Endothelial cell of umbilical vein (primary cell): ENCODE results near the gene SESTD1.

ENCODE experiments used
- EZH2 ChIP-seq: IDR thresholded peaks from 2 replicates; pipeline ENCODE4 v1.6.1; 2012; ENCODE audit warnings: borderline replicate concordance, low read depth, mild to moderate bottlenecking, moderate library complexity, low read length, inconsistent platforms; ENCODE audit not compliant: severe bottlenecking
- FOS ChIP-seq: IDR thresholded peaks from 2 replicates; pipeline ENCODE4 v1.6.1; 2011; ENCODE audit warnings: mild to moderate bottlenecking, low read length, moderate library complexity, borderline replicate concordance; ENCODE audit not compliant: insufficient read depth
- JUN ChIP-seq: IDR thresholded peaks from 2 replicates; pipeline ENCODE4 v1.6.1; 2011; ENCODE audit warnings: borderline replicate concordance, low read depth; ENCODE audit not compliant: insufficient read length, insufficient read depth
- MYC ChIP-seq: IDR thresholded peaks from one replicate; pipeline ENCODE4 v1.6.1; 2011; ENCODE audit warnings: mild to moderate bottlenecking, low read depth, low read length
- POLR2A ChIP-seq: IDR thresholded peaks from 2 replicates; pipeline ENCODE4 v1.6.1; 2012; ENCODE audit warnings: low read depth, mild to moderate bottlenecking, control low read depth, low read length
- POLR2AphosphoS5 ChIP-seq: IDR thresholded peaks from 2 replicates; pipeline ENCODE4 v1.6.1; 2012; ENCODE audit warnings: low read depth, mild to moderate bottlenecking, control low read depth, low read length, moderate library complexity; ENCODE audit not compliant: insufficient read depth
- TF ChIP-seq, protein P1 (sequence below), 2 donors: IDR thresholded peaks; 1 replicate in 1 of 2; 2 replicates in 1 of 2; pipeline ENCODE4 v1.5.1; 2011; ENCODE audit warnings: low read length in 2 of 2, mild to moderate bottlenecking in 2 of 2, moderate library complexity in 2 of 2, control low read depth in 1 of 2, inconsistent platforms in 1 of 2, low read depth in 1 of 2; ENCODE audit not compliant: insufficient read depth in 1 of 2; ENCODE audit errors: extremely low read depth in 1 of 2

DNA sequence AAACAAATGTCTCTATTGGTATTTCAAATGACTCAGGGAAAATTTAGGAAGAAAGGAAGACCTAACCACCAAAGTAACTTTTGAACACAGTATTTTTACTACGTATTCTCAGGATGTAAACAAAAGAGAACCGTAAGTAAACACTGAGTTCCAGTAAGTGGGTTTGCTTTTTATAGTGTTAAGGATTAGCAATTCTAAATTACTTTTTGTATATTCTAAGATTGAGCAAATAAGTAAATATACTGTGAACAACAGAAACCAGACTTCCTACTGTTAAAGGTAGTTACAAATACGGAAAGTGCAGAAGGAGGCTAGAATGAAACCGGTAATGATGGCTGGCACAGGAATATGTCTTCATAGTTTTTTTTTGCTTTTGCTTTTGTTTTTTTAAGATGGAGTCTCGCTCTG, 31.5 kb downstream of the SESTD1 start:
- TF ChIP-seq, protein P1, sequence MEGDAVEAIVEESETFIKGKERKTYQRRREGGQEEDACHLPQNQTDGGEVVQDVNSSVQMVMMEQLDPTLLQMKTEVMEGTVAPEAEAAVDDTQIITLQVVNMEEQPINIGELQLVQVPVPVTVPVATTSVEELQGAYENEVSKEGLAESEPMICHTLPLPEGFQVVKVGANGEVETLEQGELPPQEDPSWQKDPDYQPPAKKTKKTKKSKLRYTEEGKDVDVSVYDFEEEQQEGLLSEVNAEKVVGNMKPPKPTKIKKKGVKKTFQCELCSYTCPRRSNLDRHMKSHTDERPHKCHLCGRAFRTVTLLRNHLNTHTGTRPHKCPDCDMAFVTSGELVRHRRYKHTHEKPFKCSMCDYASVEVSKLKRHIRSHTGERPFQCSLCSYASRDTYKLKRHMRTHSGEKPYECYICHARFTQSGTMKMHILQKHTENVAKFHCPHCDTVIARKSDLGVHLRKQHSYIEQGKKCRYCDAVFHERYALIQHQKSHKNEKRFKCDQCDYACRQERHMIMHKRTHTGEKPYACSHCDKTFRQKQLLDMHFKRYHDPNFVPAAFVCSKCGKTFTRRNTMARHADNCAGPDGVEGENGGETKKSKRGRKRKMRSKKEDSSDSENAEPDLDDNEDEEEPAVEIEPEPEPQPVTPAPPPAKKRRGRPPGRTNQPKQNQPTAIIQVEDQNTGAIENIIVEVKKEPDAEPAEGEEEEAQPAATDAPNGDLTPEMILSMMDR (IDR thresholded peaks at IDR 0.05; ENCODE audit: extremely low read depth in 1 of 2, insufficient read depth in 1 of 2, low read depth in 1 of 2, low read length in 2 of 2): no peak
- TF ChIP-seq POLR2A: no peak
- TF ChIP-seq EZH2: no peak
- no peak for TF ChIP-seq POLR2AphosphoS5
- TF ChIP-seq FOS: no peak
- TF ChIP-seq MYC: no peak
- TF ChIP-seq JUN: no peak
